ENCODE measurements around the gene FBXW5. TPM values are rescaled to one million over a fixed set of nuclear protein-coding genes. Genes with fewer than 3 reads are reported as not detected.

The FBXW5 gene
- total and polyA plus RNA-seq, 4 donors: 56.6 to 118 (median 99.2) TPM

GRCh38 chr9:136990242-136990911 is 45.8 kb upstream of the FBXW5 start:
- 72 to 81% methylated on average over 10 of the region's 10 CpGs for WGBS, 2 donors
- TF ChIP-seq CTCF (IDR thresholded peaks at IDR 0.05; ENCODE audit: control extremely low read depth, extremely low read depth): no peak
- peaks cover 0 to 13% (median 0%) of the 10 kb centered on the region in 4 donors for H3K36me3 ChIP-seq (ENCODE audit: control insufficient read depth in 4 of 4, insufficient read depth in 4 of 4, low read length in 4 of 4)
- H3K9ac ChIP-seq (ENCODE audit: insufficient read depth in 1 of 2, low read length in 2 of 2): no peak overlapping the region
- H3K4me1 ChIP-seq (ENCODE audit: control insufficient read depth in 5 of 5, insufficient read depth in 5 of 5, low read length in 5 of 5): peaks cover 0 to 19% (median 4%) of the 10 kb centered on the region in 5 donors
- DNase-seq: no peak
- H3K27me3 ChIP-seq (ENCODE audit: control insufficient read depth in 3 of 3, insufficient read depth in 3 of 3, low read length in 2 of 3): peaks cover 0 to 9% (median 5%) of the 10 kb centered on the region in 3 donors
- H3K27ac ChIP-seq (ENCODE audit: low read depth in 1 of 2, low read length in 1 of 2): no peak overlapping the region
- no peak for ATAC-seq (ENCODE audit: insufficient read depth, low FRiP score)
- no peaks in the 10 kb centered on the region for H3K9me3 ChIP-seq (ENCODE audit: control insufficient read depth in 4 of 4, insufficient read depth in 3 of 4, low read length in 3 of 4)
- H3K4me3 ChIP-seq: no peak overlapping the region

GRCh38 chr9:136988872-136989271 is 44.3 kb upstream of the FBXW5 start:
- no peak for ATAC-seq (ENCODE audit: insufficient read depth, low FRiP score)
- 97 to 98% methylated on average over 4 of the region's 4 CpGs for WGBS, 2 donors
- H3K27ac ChIP-seq (ENCODE audit: low read depth in 1 of 2, low read length in 1 of 2): no peak overlapping the region
- peaks cover 2 to 22% (median 11%) of the 10 kb centered on the region in 3 donors for H3K27me3 ChIP-seq (ENCODE audit: control insufficient read depth in 3 of 3, insufficient read depth in 3 of 3, low read length in 2 of 3)
- no peak overlapping the region for H3K9ac ChIP-seq (ENCODE audit: insufficient read depth in 1 of 2, low read length in 2 of 2)
- no peak for DNase-seq
- H3K9me3 ChIP-seq (ENCODE audit: control insufficient read depth in 4 of 4, insufficient read depth in 3 of 4, low read length in 3 of 4): peaks cover 0 to 2% (median 0%) of the 10 kb centered on the region in 4 donors
- H3K4me3 ChIP-seq: no peak overlapping the region
- peaks cover 0 to 16% (median 4%) of the 10 kb centered on the region in 5 donors for H3K4me1 ChIP-seq (ENCODE audit: control insufficient read depth in 5 of 5, insufficient read depth in 5 of 5, low read length in 5 of 5)
- TF ChIP-seq CTCF (IDR thresholded peaks at IDR 0.05; ENCODE audit: control extremely low read depth, extremely low read depth): no peak
- peaks cover 0 to 2% (median 0%) of the 10 kb centered on the region in 4 donors for H3K36me3 ChIP-seq (ENCODE audit: control insufficient read depth in 4 of 4, insufficient read depth in 4 of 4, low read length in 4 of 4)

GRCh38 chr9:136985853-136986252 is 41.3 kb upstream of the FBXW5 start:
- Histone ChIP-seq H3K36me3 (ENCODE audit: control insufficient read depth in 4 of 4, insufficient read depth in 4 of 4, low read length in 4 of 4) (no peaks in the 10 kb centered on the region), H3K9me3 (ENCODE audit: control insufficient read depth in 4 of 4, insufficient read depth in 3 of 4, low read length in 3 of 4) (peaks cover 0 to 5% (median 0%) of the 10 kb centered on the region in 4 donors), H3K27ac (ENCODE audit: low read depth in 1 of 2, low read length in 1 of 2) (no peak overlapping the region), H3K27me3 (ENCODE audit: control insufficient read depth in 3 of 3, insufficient read depth in 3 of 3, low read length in 2 of 3) (peaks cover 5 to 27% (median 14%) of the 10 kb centered on the region in 3 donors), H3K4me3 (no peak overlapping the region), H3K4me1 (ENCODE audit: control insufficient read depth in 5 of 5, insufficient read depth in 5 of 5, low read length in 5 of 5) (peaks cover 0 to 14% (median 6%) of the 10 kb centered on the region in 5 donors), H3K9ac (ENCODE audit: insufficient read depth in 1 of 2, low read length in 2 of 2) (no peak overlapping the region)
- ATAC-seq (ENCODE audit: insufficient read depth, low FRiP score): no peak
- 24 to 38% methylated on average over 32 to 33 of the region's 33 CpGs for WGBS, 2 donors
- DNase-seq: no peak
- TF ChIP-seq CTCF (IDR thresholded peaks at IDR 0.05; ENCODE audit: control extremely low read depth, extremely low read depth): no peak

Data from lung (tissue), 12 donors.